Esophagus squamous epithelium (tissue), 4 donors: ENCODE results near the gene PIK3R5.

ENCODE experiments used
- POLR2A ChIP-seq, 4 donors: fragments of 450-650 bp; IDR thresholded peaks; one replicate each; pipeline ENCODE4 v1.6.1; 2017; ENCODE audit warnings: antibody characterized with exemption in 4 of 4, mild to moderate bottlenecking in 4 of 4, moderate library complexity in 3 of 4
- TF ChIP-seq, protein P1 (sequence below), 6 experiments: fragments of 450-650 bp in 4 of 6; fragments of 200-600 bp in 2 of 6; sonication (generic) in 2 of 6; IDR thresholded peaks; one replicate each; pipeline ENCODE4 v1.5.1; 2016 to 2019; ENCODE audit warnings: antibody characterized with exemption in 6 of 6, mild to moderate bottlenecking in 4 of 6, moderate library complexity in 4 of 6

DNA sequence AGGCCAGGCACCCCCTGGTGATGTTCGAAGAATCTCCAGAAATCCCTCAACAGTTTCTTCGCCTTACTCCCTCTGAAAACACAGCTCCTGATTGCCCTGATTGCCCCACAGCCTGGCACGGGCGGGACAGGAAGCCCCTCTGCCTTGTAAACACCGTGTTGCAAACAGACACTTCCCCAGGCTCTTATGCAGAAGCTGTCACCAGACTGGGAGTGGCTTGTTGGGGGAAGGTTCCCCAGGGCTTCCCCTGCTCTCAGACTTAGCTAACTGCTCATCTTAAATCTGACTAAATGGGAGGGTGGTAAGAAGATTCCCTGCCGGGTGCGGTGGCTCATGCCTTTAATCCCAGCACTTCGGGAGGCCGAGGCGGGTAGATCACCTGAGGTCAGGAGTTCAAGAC is 11.2 kb downstream of the PIK3R5 start:
- peak in 1 of 4 donors; percentile 53 for TF ChIP-seq POLR2A (IDR thresholded peaks at IDR 0.05)
- TF ChIP-seq, protein P1, sequence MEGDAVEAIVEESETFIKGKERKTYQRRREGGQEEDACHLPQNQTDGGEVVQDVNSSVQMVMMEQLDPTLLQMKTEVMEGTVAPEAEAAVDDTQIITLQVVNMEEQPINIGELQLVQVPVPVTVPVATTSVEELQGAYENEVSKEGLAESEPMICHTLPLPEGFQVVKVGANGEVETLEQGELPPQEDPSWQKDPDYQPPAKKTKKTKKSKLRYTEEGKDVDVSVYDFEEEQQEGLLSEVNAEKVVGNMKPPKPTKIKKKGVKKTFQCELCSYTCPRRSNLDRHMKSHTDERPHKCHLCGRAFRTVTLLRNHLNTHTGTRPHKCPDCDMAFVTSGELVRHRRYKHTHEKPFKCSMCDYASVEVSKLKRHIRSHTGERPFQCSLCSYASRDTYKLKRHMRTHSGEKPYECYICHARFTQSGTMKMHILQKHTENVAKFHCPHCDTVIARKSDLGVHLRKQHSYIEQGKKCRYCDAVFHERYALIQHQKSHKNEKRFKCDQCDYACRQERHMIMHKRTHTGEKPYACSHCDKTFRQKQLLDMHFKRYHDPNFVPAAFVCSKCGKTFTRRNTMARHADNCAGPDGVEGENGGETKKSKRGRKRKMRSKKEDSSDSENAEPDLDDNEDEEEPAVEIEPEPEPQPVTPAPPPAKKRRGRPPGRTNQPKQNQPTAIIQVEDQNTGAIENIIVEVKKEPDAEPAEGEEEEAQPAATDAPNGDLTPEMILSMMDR (IDR thresholded peaks at IDR 0.05): no peak
